Measurements from ENCODE around the gene DGKH. TPM values are rescaled to one million over a fixed set of nuclear protein-coding genes. Genes with fewer than 3 reads are reported as not detected.

The DGKH gene
- 19.1 TPM for total RNA-seq

GRCh38 chr13:42048342-42048683, at the start of gene DGKH:
DGKH (plus strand) TSS chr13:42048648; CDS start chr13:42048774, 126 bp downstream.

GRCh38 chr13:42272115-42272803, 223.8 kb downstream of the DGKH start, which contains the start of gene AKAP11:
AKAP11 (plus strand) TSS chr13:42272152; CDS start chr13:42286349, 14,197 bp downstream.

Small RNAs within 50 kb of the gene (small RNA-seq; reads per million reads assigned to genes)
- not detected for gene RPS28P8

Other genes starting within 250 kb of the DGKH start
- 47.1 TPM for gene VWA8, start 87.5 kb upstream of the DGKH start, total RNA-seq
- gene AKAP11, start 223.5 kb downstream of the DGKH start, total RNA-seq, result 104 TPM

Data from diencephalon (tissue), 1 donor.